Measurements from ENCODE around the gene MINDY4. TPM values are rescaled to one million over a fixed set of nuclear protein-coding genes. Genes with fewer than 3 reads are reported as not detected.

Gene MINDY4
- total RNA-seq, 1 experiment from 2014 or later = 3.6 TPM

- in situ Hi-C loops (cut with HindIII; ENCODE audit: low pct_unique_long_range_greater_than_20kb, low sequenced_read_pairs) = no loop called here
- DNase-seq (ENCODE audit: low read depth) = no peak
Observed at GRCh38 chr7:30739691-30740090, 31.5 kb upstream of the MINDY4 start.

- in situ Hi-C loops (cut with HindIII; ENCODE audit: low pct_unique_long_range_greater_than_20kb, low sequenced_read_pairs) = no loop called here
- DNase-seq (ENCODE audit: low read depth) = peak; percentile 55
Observed at GRCh38 chr7:30740417-30741181, 30.6 kb upstream of the MINDY4 start.

GRCh38 chr7:30741289-30741688 is 29.9 kb upstream of the MINDY4 start:
- DNase-seq (ENCODE audit: low read depth) = no peak
- in situ Hi-C loops (cut with HindIII; ENCODE audit: low pct_unique_long_range_greater_than_20kb, low sequenced_read_pairs) = no loop called here

GRCh38 chr7:30743371-30744074 is 27.7 kb upstream of the MINDY4 start:
- in situ Hi-C loops (cut with HindIII; ENCODE audit: low pct_unique_long_range_greater_than_20kb, low sequenced_read_pairs) = no loop called here
- DNase-seq (ENCODE audit: low read depth) = no peak

- in situ Hi-C loops (cut with HindIII; ENCODE audit: low pct_unique_long_range_greater_than_20kb, low sequenced_read_pairs) = no loop called here
- no peak for DNase-seq (ENCODE audit: low read depth)
Observed at GRCh38 chr7:30744075-30744417, 27.2 kb upstream of the MINDY4 start.

- no peak for DNase-seq (ENCODE audit: low read depth)
- in situ Hi-C loops (cut with HindIII; ENCODE audit: low pct_unique_long_range_greater_than_20kb, low sequenced_read_pairs) = no loop called here
Observed at GRCh38 chr7:30745261-30745941, 25.8 kb upstream of the MINDY4 start.

- DNase-seq (ENCODE audit: low read depth) = no peak
- in situ Hi-C loops (cut with HindIII; ENCODE audit: low pct_unique_long_range_greater_than_20kb, low sequenced_read_pairs) = no loop called here
Observed at GRCh38 chr7:30750010-30750409, 21.2 kb upstream of the MINDY4 start.

- no peak for DNase-seq (ENCODE audit: low read depth)
- in situ Hi-C loops (cut with HindIII; ENCODE audit: low pct_unique_long_range_greater_than_20kb, low sequenced_read_pairs) = no loop called here
Observed at GRCh38 chr7:30750683-30751650, 20.2 kb upstream of the MINDY4 start.

- DNase-seq (ENCODE audit: low read depth) = no peak
- in situ Hi-C loops (cut with HindIII; ENCODE audit: low pct_unique_long_range_greater_than_20kb, low sequenced_read_pairs) = no loop called here
Observed at GRCh38 chr7:30751696-30752273, 19.4 kb upstream of the MINDY4 start, which contains the start of gene INMT. INMT (plus strand) TSS chr7:30752135; CDS start chr7:30752151, 16 bp downstream.

- DNase-seq (ENCODE audit: low read depth) = no peak
- in situ Hi-C loops (cut with HindIII; ENCODE audit: low pct_unique_long_range_greater_than_20kb, low sequenced_read_pairs) = no loop called here
Observed at GRCh38 chr7:30752484-30752883, 18.7 kb upstream of the MINDY4 start.

GRCh38 chr7:30752979-30753378 is 18.2 kb upstream of the MINDY4 start:
- no peak for DNase-seq (ENCODE audit: low read depth)
- in situ Hi-C loops (cut with HindIII; ENCODE audit: low pct_unique_long_range_greater_than_20kb, low sequenced_read_pairs) = no loop called here

- no peak for DNase-seq (ENCODE audit: low read depth)
- in situ Hi-C loops (cut with HindIII; ENCODE audit: low pct_unique_long_range_greater_than_20kb, low sequenced_read_pairs) = no loop called here
Observed at GRCh38 chr7:30754315-30754877, 16.8 kb upstream of the MINDY4 start.

GRCh38 chr7:30755384-30756154 is 15.6 kb upstream of the MINDY4 start:
- DNase-seq (ENCODE audit: low read depth) = no peak
- in situ Hi-C loops (cut with HindIII; ENCODE audit: low pct_unique_long_range_greater_than_20kb, low sequenced_read_pairs) = no loop called here

GRCh38 chr7:30757342-30757692 is 13.9 kb upstream of the MINDY4 start:
- no peak for DNase-seq (ENCODE audit: low read depth)
- in situ Hi-C loops (cut with HindIII; ENCODE audit: low pct_unique_long_range_greater_than_20kb, low sequenced_read_pairs) = no loop called here

GRCh38 chr7:30760514-30761213 is 10.6 kb upstream of the MINDY4 start:
- no peak for DNase-seq (ENCODE audit: low read depth)
- in situ Hi-C loops (cut with HindIII; ENCODE audit: low pct_unique_long_range_greater_than_20kb, low sequenced_read_pairs) = no loop called here
